ENCODE results near the gene MRPL18. TPM values are rescaled to one million over a fixed set of nuclear protein-coding genes. Genes with fewer than 3 reads are reported as not detected.

Gene MRPL18
- total and polyA plus RNA-seq, 2 donors (not counting 3 experiments of a cell fraction or from before 2014, with no cell fraction given), result 55.4 to 70.7 TPM

DNA sequence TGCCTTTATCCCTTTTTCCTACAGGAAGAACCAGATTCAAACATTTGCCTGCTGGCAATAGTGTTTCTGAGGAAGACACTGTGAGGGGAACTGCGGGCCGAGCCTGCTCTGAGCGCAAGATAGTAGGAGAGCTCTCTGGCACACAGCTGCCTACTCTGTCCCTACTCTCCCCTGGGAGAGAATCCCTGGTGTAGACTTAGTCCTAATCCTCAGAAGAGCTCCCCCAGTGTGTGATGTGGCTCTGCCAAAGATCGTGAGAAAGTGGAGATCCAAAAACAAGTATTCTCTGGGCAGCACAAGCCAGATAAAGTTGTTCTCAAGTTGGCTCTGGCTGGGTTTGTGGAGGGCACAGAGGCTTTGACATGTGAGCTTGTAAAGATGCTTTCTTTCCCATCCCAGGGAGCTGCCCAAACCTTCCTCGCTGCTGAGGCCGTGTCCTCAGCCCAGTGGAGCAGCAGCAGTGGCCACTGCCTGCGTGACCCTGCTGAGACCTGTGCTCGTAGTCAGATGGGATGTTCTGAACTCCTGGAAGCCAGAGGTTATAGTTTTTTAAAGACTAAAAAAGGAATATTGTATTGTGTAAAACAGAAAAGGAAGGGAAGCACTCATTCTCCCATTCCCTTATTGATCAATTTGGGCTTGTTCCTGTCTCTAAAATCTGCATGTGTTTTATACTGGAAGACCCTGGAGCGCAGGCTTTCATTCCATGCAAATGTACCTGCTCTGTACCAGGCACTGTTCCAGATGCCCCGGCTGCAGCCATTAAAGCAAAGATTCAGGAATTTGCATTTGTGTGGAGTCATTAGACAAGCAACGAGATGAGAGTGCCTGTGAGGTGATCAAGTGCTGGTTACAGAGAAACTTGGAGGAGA is 40.5 kb downstream of the MRPL18 start:
- Histone ChIP-seq H3K4me2 (ENCODE audit: insufficient read depth, low read length) (no peak overlapping the region), H3K9me1 (replicated peaks; ENCODE audit: control insufficient read depth, extremely low read depth, insufficient read depth, low read length) (no peaks in the 10 kb centered on the region), H3K79me2 (ENCODE audit: control insufficient read depth, insufficient read depth, low read length) (no peaks in the 10 kb centered on the region), H3K4me1 (ENCODE audit: control insufficient read depth, extremely low read depth, insufficient read depth, low read length) (peaks cover 5% of the 10 kb centered on the region), H3K9ac (replicated peaks; ENCODE audit: extremely low read depth, insufficient read depth, low read length) (no peak overlapping the region), H3K4me3 (replicated peaks in 1 of 3; ENCODE audit: insufficient read depth in 1 of 3, low read depth in 1 of 3, low read length in 3 of 3) (no peak overlapping the region), H2AFZ (ENCODE audit: low read depth, low read length) (no peak overlapping the region), H3K27ac (ENCODE audit: insufficient read depth, low read depth, low read length) (no peak overlapping the region), H3K27me3 (ENCODE audit: control insufficient read depth in 2 of 2, insufficient read depth in 2 of 2, low read length in 2 of 2) (no peaks in the 10 kb centered on the region), H3K36me3 (ENCODE audit: control insufficient read depth in 2 of 2, extremely low read depth in 1 of 2, insufficient read depth in 2 of 2, low read length in 2 of 2) (no peaks in the 10 kb centered on the region), H3K9me3 (replicated peaks; ENCODE audit: control insufficient read depth, insufficient read depth, low read length) (no peaks in the 10 kb centered on the region), H4K20me1 (replicated peaks; ENCODE audit: control insufficient read depth, extremely low read depth, insufficient read depth, low read length) (no peaks in the 10 kb centered on the region)
- no TSS peak for BruUV-seq (replicated peaks)
- no peak for TF ChIP-seq FOS (IDR thresholded peaks at IDR 0.05; ENCODE audit: borderline replicate concordance, insufficient read depth, low read length)
- TF ChIP-seq EZH2 (IDR thresholded peaks at IDR 0.05; ENCODE audit: borderline replicate concordance, low read depth, low read length, severe bottlenecking), result no peak
- no peak for TF ChIP-seq JUN (IDR thresholded peaks at IDR 0.05; ENCODE audit: borderline replicate concordance, insufficient read depth, insufficient read length, low read depth)
- TF ChIP-seq POLR2A (IDR thresholded peaks at IDR 0.05; ENCODE audit: low read depth, low read length), result no peak
- TF ChIP-seq MAX (IDR thresholded peaks at IDR 0.05; ENCODE audit: insufficient read depth, insufficient read length), result no peak
- no peak for TF ChIP-seq MYC (IDR thresholded peaks at IDR 0.05; ENCODE audit: low read depth, low read length)
- TF ChIP-seq CTCF (IDR thresholded peaks at IDR 0.05; ENCODE audit: extremely low read depth in 1 of 2, insufficient read depth in 1 of 2, low read depth in 1 of 2, low read length in 2 of 2), result no peak
- TF ChIP-seq POLR2AphosphoS5 (IDR thresholded peaks at IDR 0.05; ENCODE audit: insufficient read depth, low read depth, low read length), result no peak
- no peak for TF ChIP-seq GATA2 (IDR thresholded peaks at IDR 0.05; ENCODE audit: insufficient read depth, insufficient read length, low read depth, low read length)
- dilution Hi-C loops (cut with MboI; ENCODE audit: extremely low pct_ligation_motif_present, low sequenced_read_pairs) (no loop called here), intact Hi-C loops (cut with micrococcal nuclease) (no loop called here)
- no peak for FAIRE-seq
- POLR2A ChIA-PET, result no interaction called here
- no peak for DNase-seq (ENCODE audit: low read depth, low spot score)
- CTCF ChIA-PET, result interaction anchor here (1.2 kb wide), 1 partner anchor 19 kb away, joined by 3 read pairs; no protein-coding TSS in a partner anchor

Data from endothelial cell of umbilical vein (primary cell).